ENCODE results near the gene ATP10A. TPM values are rescaled to one million over a fixed set of nuclear protein-coding genes. Genes with fewer than 3 reads are reported as not detected.

Gene ATP10A
- polyA plus RNA-seq, 1 donor from 2014 or later = not detected

DNA sequence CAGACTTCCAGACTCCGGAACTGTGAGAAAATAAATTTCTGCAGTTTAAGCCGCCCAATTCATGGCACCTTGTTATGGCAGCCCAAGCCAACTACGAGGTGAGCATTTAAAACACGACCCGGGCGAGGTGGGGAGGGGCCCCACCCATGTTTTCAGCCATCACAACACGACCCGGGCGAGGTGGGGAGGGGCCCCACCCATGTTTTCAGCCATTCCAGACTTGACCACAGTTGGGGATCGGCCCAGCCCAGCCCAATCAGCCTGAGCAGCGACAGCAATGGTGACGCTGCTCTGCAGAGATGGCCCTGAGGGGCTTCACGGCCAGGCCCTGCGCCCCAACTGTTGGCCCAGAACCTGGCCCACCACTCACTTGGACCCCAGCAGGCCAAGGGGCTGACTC, 93.1 kb downstream of the ATP10A start:
- Histone ChIP-seq H3K27ac (ENCODE audit: low read length) (no peak overlapping the region), H3F3A (ENCODE audit: insufficient read depth, low read length, poor library complexity, severe bottlenecking) (no peaks in the 10 kb centered on the region), H3K9me3 (ENCODE audit: low read length) (no peaks in the 10 kb centered on the region), H2AFZ (ENCODE audit: low read depth, low read length) (no peak overlapping the region), H3K4me2 (ENCODE audit: low read length) (no peak overlapping the region), H3K4me3 (ENCODE audit: low read length) (no peak overlapping the region), H3K9me2 (ENCODE audit: insufficient read depth, low read length) (no peaks in the 10 kb centered on the region), H3K27me3 (ENCODE audit: insufficient read depth, low read depth, low read length) (no peaks in the 10 kb centered on the region), H3K36me3 (ENCODE audit: insufficient read depth, low read length) (no peaks in the 10 kb centered on the region), H4K20me1 (ENCODE audit: insufficient read depth) (no peaks in the 10 kb centered on the region), H3K79me2 (replicated peaks; ENCODE audit: insufficient read depth, low read length) (no peaks in the 10 kb centered on the region), H3K9ac (ENCODE audit: low read length) (no peak overlapping the region)
- TF ChIP-seq EP300 (conservative IDR thresholded peaks at IDR 0.05; ENCODE audit: poor library complexity, severe bottlenecking) (no peak), REST (IDR thresholded peaks at IDR 0.05; ENCODE audit: borderline replicate concordance) (no peak), CTCF (IDR thresholded peaks at IDR 0.05; ENCODE audit: poor library complexity, severe bottlenecking) (no peak), EZH2 (IDR thresholded peaks at IDR 0.05; ENCODE audit: borderline replicate concordance, insufficient read depth, low read length, poor library complexity, severe bottlenecking) (no peak), SMC3 (conservative IDR thresholded peaks at IDR 0.05; ENCODE audit: poor library complexity) (no peak), MXI1 (conservative IDR thresholded peaks at IDR 0.05; ENCODE audit: poor library complexity, severe bottlenecking) (no peak), RAD21 (conservative IDR thresholded peaks at IDR 0.05) (no peak), POLR2AphosphoS5 (IDR thresholded peaks at IDR 0.05) (no peak), TAF1 (IDR thresholded peaks at IDR 0.05; ENCODE audit: low read depth) (no peak)

DNA sequence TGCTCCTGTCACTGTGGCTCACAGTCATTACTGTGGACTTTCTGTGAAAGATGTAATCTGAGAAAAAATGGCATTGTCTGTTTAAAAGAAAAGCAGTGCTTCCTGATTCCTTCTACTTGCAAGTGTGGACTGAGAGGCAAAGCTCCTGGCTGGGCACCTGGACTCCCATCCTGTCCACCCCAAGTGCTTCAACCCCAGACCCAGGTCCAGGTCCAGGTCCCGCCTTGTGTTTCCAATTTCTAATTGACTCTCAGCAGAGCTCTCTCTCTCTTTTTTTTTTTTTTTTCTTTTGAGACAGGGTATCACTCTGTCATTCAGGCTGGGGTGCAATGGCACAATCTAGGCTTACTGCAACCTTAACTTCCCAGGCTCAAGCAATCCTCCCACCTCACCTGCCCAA, 94.9 kb downstream of the ATP10A start:
- TF ChIP-seq TAF1 (IDR thresholded peaks at IDR 0.05; ENCODE audit: low read depth) (no peak), POLR2AphosphoS5 (IDR thresholded peaks at IDR 0.05) (no peak), RAD21 (conservative IDR thresholded peaks at IDR 0.05) (no peak), EZH2 (IDR thresholded peaks at IDR 0.05; ENCODE audit: borderline replicate concordance, insufficient read depth, low read length, poor library complexity, severe bottlenecking) (no peak), SMC3 (conservative IDR thresholded peaks at IDR 0.05; ENCODE audit: poor library complexity) (no peak), REST (IDR thresholded peaks at IDR 0.05; ENCODE audit: borderline replicate concordance) (no peak), MXI1 (conservative IDR thresholded peaks at IDR 0.05; ENCODE audit: poor library complexity, severe bottlenecking) (no peak), CTCF (IDR thresholded peaks at IDR 0.05; ENCODE audit: poor library complexity, severe bottlenecking) (no peak), EP300 (conservative IDR thresholded peaks at IDR 0.05; ENCODE audit: poor library complexity, severe bottlenecking) (no peak)
- H3K36me3 ChIP-seq (ENCODE audit: insufficient read depth, low read length) = no peaks in the 10 kb centered on the region

More for the DNA sequence above, 94.9 kb downstream of the ATP10A start:
- no peaks in the 10 kb centered on the region for H4K20me1 ChIP-seq (ENCODE audit: insufficient read depth)
- H3K9me3 ChIP-seq (ENCODE audit: low read length) = no peaks in the 10 kb centered on the region
- no peaks in the 10 kb centered on the region for H3K9me2 ChIP-seq (ENCODE audit: insufficient read depth, low read length)
- H3K79me2 ChIP-seq (replicated peaks; ENCODE audit: insufficient read depth, low read length) = no peaks in the 10 kb centered on the region
- no peaks in the 10 kb centered on the region for H3F3A ChIP-seq (ENCODE audit: insufficient read depth, low read length, poor library complexity, severe bottlenecking)
- H3K4me3 ChIP-seq (ENCODE audit: low read length) = no peak overlapping the region
- no peak overlapping the region for H3K27ac ChIP-seq (ENCODE audit: low read length)
- H3K27me3 ChIP-seq (ENCODE audit: insufficient read depth, low read depth, low read length) = no peaks in the 10 kb centered on the region
- no peak overlapping the region for H3K9ac ChIP-seq (ENCODE audit: low read length)
- H2AFZ ChIP-seq (ENCODE audit: low read depth, low read length) = no peak overlapping the region
- no peak overlapping the region for H3K4me2 ChIP-seq (ENCODE audit: low read length)

Measured in neural cell (in vitro differentiated cells).